GM19372 (cell line): ENCODE results near the gene MERTK.
"Not testable (repeated sequence)": the region's sequence is repeated elsewhere in the genome, so short reads cannot be mapped to it uniquely, and the experiment has no call there.

Experiments
- ATAC-seq: cut with Tn5 transposase; IDR thresholded peaks from one replicate; pipeline ENCODE4 v1.9.1; 2021; ENCODE audit warnings: mild to moderate bottlenecking, low read depth, moderate library complexity; ENCODE audit not compliant: unreplicated experiment

MERTK gene

DNA sequence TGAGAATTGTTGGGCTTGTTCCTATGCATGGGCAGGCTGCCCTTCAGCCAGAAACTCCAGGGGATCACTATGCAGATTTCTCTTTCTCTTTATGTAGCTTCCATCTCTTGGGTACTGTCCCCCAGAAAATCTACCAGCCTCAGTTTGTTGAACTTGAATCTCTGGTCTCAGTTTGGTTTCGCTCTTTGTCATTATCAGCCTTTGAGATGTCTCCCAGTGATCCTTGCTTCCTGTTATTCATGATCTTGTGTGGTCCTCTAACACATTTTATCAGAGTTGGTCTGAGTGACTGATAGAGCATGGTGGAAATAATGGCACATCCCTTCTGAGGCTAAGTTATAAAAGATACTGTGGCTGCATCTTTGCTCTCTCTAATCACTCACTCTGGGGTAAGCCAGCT is 164.5 kb downstream of the MERTK start:
- no peak for ATAC-seq

DNA sequence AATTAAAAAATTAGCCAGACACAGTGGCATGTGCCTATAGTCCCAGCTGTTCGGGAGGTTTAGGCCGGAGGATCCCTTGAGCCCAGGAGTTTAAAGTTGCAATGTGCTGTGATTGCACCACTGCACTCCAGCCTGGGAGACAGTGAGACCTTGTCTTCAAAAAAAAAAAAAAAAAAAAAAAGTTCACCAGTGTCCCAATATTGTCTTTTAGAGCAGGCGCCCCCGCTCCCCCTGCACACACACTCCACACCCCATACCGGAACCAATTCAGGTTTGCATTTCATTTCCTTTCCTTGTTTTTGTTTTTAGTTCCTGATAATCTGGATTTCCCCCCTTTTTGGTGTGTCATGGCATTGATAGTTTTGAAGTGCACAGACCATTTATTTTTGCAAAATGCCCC is 167.1 kb downstream of the MERTK start:
- no peak for ATAC-seq

DNA sequence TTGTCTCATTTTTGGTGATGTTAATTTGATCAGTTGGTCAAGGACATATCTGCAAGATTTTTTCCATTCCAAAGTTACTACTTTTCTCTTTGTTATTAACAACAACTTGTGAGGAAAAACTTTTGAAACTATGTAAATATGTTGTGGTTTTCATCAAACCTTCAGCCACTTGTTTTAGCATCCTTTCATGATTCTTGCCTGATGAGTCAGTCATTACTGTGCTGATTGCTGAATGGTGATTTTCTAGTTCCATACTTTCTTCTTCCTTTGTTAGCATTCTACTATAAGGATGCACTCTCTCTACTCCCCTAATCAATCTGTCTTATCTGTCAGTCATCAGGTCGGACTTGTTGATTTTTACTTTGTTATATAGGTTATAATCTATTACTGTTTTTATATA is 167.6 kb downstream of the MERTK start:
- no peak for ATAC-seq

DNA sequence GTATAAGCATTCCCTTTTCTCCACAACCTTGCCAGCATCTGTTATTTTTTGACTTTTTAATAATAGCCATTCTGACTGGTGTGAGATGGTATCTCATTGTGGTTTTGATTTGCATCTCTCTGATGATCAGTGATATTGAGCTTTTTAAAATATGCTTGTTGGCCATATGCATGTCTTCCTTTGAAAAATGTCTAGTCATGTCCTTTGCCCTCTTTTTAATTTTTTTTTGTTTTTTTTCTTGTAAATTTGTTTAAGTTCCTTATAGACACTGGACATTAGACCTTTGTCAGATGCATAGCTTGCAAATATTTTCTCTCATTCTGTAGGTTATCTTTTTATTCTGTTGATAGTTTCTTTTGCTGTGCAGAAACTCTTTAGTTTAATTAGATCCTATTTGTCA is 171.4 kb downstream of the MERTK start:
- ATAC-seq: not testable (repeated sequence)

DNA sequence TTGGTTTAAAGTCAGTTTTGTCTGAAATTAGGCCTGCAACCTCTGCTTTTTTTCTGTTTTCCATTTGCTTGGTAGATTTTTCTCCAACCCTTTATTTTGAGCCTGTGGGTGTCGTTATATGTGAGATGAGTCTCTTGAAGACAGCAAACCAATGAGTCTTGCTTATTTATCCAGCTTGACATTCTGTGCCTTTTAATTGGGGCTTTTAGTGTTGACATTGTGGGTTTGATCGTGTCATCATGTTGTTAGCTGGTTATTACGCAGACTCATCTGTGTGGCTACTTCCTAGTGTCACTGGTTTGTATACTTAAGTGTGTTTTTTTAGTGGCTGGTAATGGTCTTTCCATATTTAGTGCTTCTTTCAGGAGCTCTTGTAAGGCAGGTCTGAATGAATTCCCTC is 175.5 kb downstream of the MERTK start:
- ATAC-seq: no peak

DNA sequence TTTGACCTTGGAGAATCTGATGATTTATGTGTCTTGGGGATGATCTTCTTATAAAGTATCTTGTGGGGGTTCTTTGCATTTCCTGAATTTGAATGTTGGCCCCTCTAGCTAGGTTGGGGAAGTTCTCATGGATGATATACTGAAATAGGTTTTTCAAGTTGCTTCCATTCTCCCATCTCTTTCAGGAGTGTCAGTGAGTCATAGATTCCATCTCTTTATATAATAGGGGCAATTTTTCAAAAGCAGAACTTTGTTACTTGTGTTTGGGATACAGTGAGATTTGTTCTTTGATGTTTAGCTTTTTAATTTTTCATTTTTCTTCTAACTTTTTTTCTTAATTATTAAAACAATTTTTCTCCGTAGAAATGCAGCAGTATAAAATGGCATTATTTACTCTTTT is 176.1 kb downstream of the MERTK start:
- ATAC-seq: no peak

DNA sequence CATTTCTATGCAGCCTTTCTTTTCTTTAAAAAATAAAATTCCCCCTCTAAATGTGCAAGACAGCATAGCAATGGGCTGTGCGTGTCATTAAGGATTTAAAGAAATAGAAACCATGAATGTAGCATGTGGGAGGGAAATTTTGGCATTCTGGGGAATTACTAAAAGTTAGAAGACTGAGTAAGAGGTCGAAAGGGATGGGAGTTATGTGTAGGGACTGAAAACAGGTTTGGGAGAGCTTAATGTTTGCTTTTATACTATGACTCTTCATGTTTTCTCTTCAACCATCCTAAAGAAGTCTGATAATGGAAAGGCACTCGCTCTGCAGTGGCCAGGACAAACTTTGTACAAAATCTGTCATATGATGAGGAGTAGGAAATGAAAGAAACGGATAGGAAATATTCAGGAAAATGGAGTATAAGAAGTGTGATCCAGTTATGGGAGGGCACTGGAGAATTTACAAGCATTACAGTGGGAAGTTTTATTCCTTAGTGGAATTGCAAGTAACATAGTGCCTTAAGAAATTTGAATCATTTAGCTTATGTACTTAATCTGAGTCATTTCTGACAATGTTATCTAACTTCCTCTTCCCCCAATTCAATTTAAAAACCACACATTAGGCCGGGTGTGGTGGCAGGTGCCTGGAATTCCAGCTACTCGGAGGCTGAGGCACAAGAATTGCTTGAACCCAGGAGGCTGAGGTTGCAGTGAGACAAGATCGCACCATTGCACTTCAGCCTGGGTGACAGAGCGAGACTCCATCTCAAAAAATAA is 177.3 kb downstream of the MERTK start:
- ATAC-seq: no peak

DNA sequence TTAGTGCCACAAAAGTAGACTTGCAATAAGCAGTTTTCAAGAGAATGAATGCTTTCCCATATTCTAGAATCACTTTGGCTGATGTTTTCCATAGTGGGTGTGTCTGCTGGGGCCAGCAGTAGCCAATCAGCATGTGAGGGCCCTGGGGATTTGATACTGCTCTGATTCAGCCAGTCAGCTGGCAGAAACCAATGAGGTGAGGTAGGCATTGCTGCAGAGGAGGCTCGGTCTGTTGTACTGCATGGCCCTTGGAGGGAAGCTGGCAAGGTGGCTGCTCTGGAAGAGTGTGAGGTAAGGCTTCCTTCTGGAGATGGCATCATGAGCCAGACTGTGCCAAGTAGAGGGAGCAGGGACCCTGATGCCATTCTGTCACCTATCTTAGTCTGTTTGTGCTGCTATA is 179.4 kb downstream of the MERTK start:
- no peak for ATAC-seq
